B cell (primary cell): Measurements from ENCODE around the gene MAGEA11.

Source experiments
- EZH2 ChIP-seq: IDR thresholded peaks from 2 replicates; pipeline ENCODE4 v1.6.1; 2012; ENCODE audit warnings: borderline replicate concordance, low read depth, mild to moderate bottlenecking, moderate library complexity, low read length; ENCODE audit not compliant: insufficient read depth, poor library complexity, severe bottlenecking
- TF ChIP-seq, protein P1 (sequence below): fragments of 200-600 bp; IDR thresholded peaks from one replicate; pipeline ENCODE4 v1.8.0; 2022; ENCODE audit warnings: antibody characterized with exemption, mild to moderate bottlenecking

DNA sequence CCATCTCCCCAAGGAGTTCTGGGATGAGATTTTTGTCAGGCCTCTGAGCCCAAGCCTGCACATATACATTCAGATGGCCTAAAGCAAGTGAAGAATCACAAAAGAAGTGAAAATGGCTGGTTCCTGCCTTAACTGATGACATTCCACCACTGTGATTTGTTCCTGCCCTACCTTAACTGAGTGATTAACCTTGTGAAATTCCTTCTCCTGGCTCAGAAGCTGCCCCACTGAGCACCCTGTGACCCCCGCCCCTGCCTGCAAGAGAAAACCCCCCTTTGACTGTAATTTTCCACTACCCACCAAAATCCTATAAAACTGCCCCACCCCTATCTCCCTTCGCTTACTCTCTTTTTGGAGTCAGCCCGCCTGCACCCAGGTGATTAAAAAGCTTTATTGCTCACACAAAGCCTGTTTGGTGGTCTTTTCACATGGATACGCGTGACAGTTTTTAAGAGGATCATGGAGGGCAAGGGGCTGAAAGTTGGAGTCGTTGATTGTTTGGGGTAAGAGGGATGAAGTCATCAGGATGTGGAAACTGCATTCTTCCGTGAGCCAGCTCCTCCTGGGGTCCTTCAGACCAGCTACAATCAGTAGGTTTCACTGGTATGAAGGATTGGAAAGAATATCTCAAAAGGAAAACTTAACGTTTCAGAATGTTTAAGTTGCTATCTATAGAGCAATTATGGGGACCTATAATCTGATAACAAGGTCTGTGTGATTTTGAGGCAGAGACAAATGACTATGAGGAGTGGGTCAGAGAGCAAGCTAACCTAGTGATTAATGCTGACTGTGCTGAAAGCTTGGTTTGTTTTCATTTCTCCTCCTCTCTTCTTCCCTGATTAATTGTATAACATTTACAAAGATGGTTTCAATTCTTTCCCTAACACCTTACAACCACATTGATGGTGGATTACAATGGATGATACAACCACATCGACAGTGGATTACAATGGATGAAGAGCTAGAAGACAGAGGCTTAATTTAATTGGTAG, 28.6 kb upstream of the MAGEA11 start:
- TF ChIP-seq, protein P1, sequence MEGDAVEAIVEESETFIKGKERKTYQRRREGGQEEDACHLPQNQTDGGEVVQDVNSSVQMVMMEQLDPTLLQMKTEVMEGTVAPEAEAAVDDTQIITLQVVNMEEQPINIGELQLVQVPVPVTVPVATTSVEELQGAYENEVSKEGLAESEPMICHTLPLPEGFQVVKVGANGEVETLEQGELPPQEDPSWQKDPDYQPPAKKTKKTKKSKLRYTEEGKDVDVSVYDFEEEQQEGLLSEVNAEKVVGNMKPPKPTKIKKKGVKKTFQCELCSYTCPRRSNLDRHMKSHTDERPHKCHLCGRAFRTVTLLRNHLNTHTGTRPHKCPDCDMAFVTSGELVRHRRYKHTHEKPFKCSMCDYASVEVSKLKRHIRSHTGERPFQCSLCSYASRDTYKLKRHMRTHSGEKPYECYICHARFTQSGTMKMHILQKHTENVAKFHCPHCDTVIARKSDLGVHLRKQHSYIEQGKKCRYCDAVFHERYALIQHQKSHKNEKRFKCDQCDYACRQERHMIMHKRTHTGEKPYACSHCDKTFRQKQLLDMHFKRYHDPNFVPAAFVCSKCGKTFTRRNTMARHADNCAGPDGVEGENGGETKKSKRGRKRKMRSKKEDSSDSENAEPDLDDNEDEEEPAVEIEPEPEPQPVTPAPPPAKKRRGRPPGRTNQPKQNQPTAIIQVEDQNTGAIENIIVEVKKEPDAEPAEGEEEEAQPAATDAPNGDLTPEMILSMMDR, result no peak
- TF ChIP-seq EZH2, result no peak
